Activated CD8-positive, alpha-beta memory T cell treated with anti-CD3 and anti-CD28 coated beads for 24 hours (primary cell): ENCODE measurements around the gene KAT8.

Source experiments
- DNase-seq: peaks from one replicate; pipeline ENCODE4 v3.0.0-alpha.2; 2020

Gene KAT8

DNA sequence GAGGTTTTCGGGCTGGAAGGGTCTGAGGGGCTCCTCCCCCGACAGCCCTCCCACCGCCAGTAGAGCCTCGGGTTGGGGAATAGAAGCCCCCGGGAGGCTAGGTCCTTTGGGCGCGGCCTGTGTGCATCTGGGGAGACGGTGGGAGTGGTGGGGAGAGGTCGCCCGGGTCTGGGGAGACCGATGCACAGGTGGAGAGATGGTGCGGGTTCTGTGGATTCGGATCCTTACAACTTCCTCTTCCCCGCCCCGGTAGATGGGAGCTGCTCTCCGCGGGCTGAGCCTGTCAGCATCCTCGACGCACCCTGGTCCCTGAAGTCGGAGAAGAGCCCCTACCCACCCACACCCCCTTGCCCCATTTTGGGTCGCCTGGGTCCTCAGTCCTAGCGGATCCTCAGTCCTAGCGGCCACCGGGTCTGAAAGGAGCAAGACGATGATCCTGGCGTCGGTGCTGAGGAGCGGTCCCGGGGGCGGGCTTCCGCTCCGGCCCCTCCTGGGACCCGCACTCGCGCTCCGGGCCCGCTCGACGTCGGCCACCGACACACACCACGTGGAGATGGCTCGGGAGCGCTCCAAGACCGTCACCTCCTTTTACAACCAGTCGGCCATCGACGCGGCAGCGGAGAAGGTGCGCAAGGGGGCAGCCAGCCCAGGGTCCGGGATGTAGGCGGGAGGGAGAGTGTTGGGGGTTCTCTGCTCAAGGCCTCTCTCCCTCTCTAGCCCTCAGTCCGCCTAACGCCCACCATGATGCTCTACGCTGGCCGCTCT, 8.5 kb upstream of the KAT8 start:
- DNase-seq: no peak

DNA sequence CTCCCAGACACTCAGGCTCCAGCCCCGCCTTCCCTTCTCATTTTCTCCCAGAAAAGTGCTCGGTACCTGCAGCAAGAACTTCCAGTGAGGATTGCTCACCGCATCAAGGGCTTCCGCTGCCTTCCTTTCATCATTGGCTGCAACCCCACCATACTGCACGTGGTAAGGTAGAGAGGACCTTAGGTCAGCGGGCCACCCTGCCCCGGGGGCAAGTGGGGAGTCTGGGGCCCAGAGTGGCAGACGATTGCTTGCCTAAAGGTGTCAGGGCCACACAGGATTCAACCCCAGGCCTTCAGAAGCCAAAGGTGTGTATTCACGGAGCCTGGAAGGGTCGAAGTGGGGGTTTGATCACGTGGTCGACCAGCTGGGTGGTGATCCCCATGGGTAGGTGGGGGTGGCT, 7.8 kb upstream of the KAT8 start:
- no peak for DNase-seq

DNA sequence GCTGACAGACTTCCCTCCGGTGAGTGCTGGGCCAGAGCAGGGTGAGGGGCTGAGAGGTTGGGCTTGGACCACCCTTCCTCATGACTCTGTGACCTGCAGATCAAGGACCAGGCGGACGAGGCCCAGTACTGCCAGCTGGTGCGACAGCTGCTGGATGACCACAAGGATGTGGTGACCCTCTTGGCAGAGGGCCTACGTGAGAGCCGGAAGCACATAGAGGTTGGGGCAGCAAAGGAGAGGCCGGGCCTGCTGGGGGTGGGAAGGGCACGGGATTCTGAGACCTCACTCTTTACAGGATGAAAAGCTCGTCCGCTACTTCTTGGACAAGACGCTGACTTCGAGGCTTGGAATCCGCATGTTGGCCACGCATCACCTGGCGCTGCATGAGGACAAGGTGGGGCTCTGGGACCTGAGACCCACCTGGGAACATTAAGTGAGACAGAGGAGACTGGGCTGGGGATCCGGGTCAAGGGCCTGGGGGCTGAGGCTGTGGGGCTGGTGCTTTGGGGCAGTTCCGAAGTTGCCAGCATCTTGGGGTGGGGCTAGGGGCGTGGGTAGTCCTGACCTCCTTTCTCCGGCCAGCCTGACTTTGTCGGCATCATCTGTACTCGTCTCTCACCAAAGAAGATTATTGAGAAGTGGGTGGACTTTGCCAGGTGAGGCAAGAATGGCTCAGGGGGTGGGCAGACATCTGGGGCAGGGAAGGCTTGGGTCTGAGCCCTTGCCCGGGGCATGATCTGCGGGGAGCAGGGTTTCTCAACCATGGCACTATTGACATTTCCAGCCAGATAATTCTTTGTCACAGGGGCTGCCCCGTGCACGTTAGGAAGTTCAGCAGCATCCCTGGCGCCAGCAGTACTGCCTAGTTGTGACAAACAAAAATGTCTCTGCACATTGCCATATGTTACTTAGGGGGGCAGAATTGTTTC, 7.1 kb upstream of the KAT8 start:
- DNase-seq: no peak

DNA sequence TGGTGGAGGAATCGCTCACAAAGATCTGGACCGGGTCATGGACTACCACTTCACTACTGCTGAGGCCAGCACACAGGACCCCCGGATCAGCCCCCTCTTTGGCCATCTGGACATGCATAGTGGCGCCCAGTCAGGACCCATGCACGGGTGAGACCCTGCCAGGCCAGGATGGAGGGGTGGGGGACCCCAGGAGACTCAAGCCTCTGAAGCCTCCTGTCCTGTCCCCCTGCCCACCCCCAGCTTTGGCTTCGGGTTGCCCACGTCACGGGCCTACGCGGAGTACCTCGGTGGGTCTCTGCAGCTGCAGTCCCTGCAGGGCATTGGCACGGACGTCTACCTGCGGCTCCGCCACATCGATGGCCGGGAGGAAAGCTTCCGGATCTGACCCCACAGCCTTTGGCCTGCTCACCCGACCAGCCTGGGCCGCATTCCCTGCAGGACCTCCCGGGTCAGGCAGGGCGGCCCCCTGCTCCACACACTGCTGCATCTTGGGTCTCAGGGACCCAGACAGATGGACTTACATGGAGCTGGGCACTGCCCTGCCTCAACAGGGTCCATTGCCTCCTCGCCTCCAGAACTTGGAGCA, 5.5 kb upstream of the KAT8 start:
- DNase-seq: no peak

DNA sequence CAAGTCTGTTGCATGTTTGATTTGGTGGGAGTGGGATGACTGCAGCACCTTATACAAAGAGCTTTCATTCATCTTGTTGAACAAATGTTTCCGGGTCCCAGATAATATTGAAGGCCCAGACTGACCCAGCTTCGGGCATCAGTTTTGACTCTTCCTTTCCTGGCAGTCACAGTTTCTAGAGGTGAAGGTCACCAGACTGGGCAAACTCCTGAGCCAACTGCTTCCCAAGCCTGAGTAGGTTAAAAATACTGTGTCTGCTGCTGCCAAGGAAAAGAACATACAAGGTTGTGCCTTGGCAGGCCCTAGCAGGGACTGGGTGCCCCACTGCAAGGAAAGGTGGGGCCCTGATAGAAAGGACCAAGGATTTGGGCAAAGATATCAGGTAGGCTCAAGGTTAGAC, 4.8 kb upstream of the KAT8 start:
- no peak for DNase-seq

DNA sequence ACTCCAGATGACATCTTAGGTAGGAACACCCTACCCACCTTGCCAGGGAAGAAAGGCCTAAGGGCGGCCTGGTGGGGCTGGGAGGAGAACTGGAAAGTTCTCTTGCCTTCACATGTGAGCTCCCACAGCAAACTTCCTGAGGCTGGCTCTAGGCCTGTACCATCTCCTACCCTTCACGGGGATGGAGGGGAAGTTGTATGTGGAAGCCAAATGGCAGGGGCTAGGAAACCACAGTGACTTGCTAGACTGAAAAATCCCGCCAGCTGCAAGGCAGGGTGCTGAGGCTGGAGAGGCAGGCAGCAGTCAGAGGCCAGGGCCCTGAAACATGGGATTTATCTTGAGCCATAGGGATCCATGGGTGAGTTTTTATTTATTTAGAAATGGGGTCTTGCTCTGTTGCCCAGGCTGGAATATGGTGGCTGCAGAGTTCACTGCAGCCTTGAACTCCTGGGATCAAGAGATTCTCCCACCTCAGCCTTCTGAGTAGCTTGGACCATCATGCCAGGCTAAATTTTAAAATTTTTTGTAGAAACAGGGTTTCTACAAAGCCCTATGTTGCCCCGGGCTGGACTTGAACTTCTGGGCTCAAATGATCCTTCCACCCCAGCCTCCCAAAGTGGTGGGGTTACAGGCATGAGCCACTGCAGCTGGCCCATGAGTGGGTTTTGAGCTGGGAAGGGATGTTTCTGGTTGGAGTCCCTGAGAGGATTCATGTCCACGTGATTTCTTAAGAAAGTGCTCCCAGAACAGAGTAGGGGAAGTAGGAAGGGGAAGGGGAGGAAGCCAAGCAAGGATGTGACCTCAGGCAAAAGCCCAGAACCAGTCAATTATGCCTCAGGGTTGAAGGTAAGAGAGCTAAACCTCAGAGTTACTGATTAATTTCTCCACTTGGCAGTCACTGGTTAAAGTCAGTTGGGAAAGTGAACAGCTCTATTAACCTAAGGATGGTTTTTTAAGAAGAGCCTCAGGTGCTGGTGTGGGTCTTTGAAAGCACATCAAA, 4.0 kb upstream of the KAT8 start:
- DNase-seq: no peak

DNA sequence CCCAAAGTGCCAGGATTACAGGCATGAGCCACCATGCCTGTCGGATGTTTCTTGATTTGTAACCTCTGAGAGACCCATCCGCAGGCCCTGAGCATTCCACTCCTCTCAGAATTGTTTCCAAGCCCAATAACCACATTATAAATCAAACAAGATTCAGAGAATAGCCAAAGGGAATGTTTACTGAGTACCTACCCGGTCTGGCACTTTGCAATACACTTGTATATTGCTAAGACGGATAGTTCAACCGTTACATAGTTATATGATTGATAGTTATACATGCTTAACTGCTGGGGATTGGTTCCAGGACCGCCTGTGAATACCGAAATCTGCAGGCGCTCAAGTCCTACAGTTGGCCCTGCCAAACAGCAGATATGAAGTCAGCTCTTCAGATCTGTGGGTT, 3.0 kb upstream of the KAT8 start:
- DNase-seq: no peak

DNA sequence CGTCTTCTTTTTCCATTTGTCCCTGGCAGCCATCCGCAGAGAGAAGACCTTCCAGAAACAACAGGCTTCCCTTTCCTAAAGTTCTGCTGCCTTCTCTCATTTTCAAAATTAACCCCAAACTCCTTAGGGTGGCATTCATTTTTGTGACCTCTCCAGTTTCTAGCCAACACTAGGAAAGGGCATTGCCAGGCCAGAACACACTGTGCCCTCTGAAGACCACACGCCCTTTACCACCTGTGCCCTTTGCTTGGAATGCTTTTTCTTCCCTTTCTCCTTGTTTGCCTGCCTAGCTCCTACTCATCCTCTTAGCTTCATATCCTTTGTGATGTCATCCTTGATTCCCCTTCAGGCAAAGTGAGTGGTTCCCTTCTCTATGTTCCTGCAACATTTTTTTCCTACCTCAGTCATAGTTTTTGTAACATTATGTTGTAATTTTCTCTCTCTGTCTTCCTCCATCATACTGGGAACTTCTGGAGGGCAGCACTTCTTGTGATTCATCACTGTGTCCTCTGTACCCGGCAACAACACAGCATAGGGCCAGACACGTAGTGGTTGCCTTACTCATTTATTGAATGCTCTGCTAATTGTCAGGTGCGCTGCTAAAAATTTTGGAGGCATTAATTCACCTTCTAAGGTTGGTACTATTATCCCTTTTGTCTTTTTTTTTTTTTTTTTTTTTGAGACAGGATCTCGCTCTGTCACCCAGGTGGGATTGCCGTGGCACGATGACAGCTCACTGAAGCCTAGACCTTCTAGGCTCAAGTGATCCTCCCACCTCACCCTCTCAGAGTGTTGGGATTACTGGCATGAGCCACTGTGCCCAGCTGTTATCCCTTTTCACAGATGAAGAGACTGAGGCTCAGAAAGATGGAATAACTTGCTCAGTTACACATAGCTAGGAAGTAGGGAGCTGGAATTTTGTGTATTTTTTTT, 1.0 kb downstream of the KAT8 start:
- no peak for DNase-seq

DNA sequence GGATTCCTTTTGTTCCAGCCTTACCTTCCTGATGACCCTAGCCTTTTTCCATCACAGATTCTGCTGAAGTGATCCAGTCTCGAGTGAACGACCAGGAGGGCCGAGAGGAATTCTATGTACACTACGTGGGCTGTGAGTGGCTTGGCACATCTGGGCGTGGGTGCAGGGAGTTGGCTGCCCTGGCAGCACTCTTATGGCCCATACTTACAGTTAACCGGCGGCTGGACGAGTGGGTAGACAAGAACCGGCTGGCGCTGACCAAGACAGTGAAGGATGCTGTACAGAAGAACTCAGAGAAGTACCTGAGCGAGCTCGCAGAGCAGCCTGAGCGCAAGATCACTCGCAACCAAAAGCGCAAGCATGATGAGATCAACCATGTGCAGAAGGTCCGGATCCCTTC, 2.7 kb downstream of the KAT8 start:
- DNase-seq: no peak

DNA sequence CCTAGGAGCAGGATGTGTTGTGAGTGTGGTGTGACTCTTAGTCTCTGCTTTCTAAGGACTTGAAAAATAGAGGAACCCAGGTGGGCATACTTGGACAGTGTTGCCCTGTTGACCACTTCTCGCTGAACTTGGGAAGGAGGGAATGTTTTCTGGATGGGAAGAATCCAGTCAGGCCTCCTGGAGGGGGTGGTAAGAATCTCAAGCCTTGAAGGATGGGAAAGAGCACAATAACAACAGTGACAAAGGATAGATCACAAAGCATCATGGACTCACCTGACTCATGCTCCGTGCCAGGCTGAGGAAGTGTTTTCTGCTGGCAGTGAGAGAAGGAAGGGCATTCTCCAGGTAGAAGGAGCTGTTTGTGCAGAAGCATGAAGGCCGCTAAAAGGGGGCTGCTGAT, 8.4 kb downstream of the KAT8 start:
- DNase-seq: no peak

DNA sequence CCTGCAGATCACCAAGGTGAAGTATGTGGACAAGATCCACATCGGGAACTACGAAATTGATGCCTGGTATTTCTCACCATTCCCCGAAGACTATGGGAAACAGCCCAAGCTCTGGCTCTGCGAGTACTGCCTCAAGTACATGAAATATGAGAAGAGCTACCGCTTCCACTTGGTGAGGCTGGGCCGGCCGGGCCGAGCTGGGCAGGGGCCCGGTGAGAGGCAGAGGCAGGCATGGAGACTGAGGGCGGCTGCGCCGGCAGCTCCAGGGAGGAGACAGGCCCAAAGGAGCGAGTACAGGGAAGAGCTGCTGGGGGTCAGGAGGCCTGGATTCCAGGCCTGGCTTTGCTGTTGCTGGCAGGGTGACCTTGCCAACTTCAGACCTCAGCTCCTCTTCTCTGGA, 9.7 kb downstream of the KAT8 start:
- DNase-seq: no peak

DNA sequence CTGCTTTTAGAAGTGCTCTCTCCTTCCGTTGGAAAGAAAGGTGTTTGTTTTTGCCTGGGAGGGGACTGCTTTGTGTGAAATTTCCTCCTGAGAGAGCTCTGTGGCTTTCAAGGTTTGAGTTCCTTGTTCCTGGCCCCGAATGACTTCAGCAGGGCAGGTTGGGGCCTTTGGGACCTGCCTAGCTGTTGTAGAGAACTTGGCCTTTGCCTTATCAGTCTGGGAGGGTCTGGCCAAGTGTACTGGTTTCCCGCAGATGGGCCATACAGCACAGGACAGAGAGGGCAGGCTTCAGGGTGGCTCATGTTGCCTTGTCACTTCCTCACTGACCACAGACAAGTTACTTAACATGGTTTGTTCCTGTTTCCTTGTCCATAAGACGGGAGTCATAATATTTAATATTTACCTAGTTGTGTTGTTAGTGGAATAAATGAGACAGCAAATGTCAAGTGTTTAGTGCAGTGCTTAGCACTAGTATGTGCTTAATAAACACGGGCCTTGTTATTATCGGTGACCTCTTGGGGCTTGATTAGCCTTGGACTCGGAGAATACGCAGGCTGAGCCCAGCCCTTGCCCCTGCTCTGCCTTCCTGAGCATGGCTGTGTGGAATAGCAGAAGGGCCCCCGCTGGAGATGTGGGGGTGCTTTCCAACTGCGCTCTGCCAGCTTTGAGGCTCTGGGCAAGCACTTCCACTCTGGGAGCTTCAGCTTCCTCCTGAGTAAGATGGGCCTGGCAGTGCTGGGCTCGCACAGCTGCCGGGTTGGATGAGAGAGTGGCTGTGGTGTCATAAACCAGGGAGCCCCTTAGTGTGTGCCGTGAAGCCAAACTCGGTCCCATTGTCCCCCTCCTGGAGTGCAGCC, 11.5 kb downstream of the KAT8 start:
- no peak for DNase-seq

DNA sequence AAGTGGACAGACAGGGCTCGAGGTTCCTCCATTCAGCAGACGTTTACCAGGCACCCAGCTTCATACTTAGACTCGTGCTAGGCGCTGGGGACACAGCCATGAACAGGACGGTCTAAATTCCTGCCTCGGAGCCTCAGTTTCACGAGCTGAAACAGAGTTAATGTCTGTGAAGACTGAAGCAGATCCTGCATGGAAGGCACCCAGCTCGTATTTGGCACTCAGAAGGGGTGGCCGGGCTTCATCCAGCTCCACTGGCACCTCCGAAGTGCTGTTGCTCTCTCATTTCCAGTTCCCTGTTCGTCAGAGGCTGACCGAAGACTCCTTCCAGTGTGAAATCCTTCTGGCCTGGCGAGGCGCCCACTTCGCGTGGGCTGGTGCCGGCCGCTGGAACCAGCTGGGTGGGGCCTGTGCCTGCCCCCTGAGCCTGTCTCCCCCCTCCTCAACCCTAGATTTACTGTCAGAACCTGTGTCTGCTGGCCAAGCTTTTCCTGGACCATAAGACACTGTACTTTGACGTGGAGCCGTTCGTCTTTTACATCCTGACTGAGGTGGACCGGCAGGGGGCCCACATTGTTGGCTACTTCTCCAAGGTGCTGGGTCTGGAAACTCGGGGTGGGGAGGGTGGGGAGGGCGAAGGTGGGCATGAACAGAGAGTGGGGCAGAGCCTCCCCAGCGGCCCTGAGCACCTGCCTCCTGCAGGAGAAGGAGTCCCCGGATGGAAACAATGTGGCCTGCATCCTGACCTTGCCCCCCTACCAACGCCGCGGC, 12.3 kb downstream of the KAT8 start:
- no peak for DNase-seq

DNA sequence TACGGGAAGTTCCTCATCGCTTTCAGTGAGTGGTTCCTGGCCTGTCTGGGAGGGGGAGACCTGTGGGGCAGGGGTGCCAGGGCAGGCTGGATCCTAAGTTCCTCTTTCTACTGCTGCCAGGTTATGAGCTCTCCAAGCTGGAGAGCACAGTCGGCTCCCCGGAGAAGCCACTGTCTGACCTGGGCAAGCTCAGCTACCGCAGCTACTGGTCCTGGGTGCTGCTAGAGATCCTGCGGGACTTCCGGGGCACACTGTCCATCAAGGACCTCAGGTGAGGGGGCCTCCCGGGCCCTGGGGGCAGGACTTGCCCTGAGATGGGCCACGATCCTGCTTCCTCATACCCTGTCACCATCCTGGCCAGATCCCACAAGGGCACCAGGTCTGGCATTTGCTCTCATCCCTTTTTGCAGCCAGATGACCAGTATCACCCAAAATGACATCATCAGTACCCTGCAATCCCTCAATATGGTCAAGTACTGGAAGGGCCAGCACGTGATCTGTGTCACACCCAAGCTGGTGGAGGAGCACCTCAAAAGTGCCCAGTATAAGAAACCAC, 12.9 kb downstream of the KAT8 start:
- no peak for DNase-seq

DNA sequence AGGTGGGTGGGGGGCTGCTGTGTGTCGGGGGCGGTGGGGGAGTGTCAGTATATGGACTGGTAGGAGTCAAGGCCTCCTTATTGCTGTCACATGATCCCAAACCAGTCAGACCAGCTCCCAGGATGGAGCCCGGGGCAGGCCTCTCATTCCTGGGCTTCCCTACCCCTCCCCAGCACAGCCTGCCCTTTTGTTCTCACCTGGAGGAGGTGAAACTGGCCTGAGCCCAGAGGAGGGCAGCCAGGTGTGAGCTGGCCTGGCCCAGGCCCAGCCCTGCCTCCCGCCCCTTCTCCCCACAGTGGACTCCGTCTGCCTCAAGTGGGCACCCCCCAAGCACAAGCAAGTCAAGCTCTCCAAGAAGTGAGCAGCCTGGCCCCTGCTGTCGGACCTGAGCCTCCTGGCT, 13.4 kb downstream of the KAT8 start:
- DNase-seq: no peak

DNA sequence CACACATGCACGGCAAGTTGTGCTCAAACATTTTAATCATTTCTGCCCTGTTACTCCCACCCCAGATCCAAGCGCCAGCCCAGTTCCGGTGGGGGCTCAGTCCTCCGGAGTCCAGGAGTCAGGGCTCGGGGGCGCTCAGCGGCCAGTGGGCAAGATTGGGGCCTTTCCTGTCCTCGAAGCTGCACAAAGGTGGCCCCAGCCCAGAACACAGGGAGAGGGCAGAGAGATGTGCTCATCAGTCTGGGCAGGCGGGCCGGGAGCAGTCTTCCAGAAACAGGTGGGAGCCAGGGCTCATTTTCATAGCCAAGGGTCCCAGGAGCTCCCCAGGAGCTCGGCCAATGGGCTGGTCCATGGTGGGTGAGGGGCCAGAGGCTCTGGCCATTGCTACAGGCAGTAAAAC, 14.0 kb downstream of the KAT8 start:
- no peak for DNase-seq

DNA sequence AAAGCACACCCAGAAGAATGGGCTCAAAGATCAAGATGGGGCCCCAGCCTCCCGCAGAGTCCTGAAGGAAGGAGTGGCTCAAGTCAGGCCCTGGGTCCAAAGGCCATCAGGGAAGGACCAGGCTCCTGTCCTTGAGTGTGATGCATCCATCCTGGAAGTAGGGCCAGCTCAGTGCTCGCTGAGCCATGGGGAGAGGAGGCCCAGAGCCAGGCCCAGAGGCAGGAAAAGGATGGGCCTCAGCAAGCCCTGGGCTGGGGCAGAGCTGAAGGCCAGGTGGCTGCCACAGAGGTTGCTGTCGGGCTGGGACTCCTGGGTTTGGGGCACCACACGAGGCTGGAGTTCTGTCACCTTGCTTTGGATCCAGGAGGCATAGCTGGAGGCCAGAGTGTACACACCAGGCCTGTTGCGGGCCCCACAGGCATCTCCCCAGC, 14.4 kb downstream of the KAT8 start:
- no peak for DNase-seq

DNA sequence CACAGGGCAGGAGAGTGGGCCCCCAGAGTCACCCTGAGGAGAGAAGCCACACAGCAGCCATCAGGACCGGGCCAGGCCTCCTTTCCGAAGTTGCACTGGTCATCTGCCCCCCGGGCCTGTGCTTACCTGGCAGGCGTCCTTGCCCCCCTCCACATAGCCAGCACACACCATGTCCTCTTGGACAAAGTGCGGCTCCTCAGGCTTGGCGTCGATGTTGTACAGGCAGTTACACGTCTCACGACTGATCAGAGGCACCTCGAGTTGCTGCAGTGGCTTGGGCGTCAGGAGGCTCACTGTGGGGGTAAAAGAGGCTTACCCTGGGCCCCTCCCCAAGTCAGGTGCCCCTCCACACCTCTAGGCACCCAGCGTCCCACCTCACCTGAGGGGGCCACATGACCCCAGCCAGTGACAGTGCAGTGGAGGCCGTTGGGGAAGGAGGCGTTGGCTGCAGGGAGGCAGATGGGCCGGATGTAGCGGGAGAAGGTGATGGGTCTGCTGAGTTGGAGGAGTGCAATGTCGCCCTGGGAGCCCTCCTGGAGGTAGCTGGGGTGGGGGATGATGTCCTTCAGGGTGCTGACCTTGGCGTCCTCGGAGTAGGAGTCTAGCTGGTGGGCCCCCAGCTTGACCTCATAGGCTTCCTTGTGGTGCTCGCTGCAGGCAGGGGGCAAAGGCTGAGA, 15.0 kb downstream of the KAT8 start:
- DNase-seq: no peak

DNA sequence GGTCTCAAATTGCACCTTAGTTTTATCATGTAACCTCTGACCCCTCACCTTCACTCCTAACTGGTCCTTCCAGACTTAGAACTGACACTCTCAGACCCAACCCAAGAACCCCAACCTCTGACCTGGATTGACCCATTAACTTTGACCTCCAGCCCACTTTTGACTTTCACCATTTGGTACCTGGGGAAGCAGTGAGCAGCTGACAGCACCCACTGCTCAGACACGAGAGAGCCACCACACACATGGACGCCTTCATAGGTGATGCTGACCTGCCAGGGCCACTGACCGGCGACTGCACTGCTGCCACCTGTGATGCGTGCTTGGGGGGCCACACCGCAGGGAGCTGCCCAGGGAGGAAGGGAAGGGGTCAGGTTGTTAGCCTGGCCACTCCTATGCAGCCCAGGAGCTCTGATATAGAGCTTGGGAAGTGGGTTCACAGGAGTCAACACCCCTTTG, 15.6 kb downstream of the KAT8 start:
- no peak for DNase-seq
